Smooth muscle cell (in vitro differentiated cells): Measurements from ENCODE around the gene DNAH1. TPM values are rescaled to one million over a fixed set of nuclear protein-coding genes. Genes with fewer than 3 reads are reported as not detected.

ENCODE experiments used
- DNase-seq: peaks from one replicate; lab custom pipeline; 2025; ENCODE audit not compliant: unreplicated experiment; lab: John Stamatoyannopoulos, UW
- H2AFZ ChIP-seq: fragments of 200-600 bp; sonication (generic); 2 replicates; pipeline ENCODE4 v1.6.0; 2016; ENCODE audit warnings: antibody characterized with exemption, low read depth, mild to moderate bottlenecking
- H3F3A ChIP-seq: fragments of 200-600 bp; sonication (generic); 2 replicates; pipeline ENCODE4 v1.6.0; 2017; ENCODE audit warnings: antibody characterized with exemption, low read depth
- H3K27ac ChIP-seq: fragments of 200-600 bp; sonication (generic); 2 replicates; pipeline ENCODE4 v1.5.1; 2016; ENCODE audit warnings: low read depth, mild to moderate bottlenecking
- H3K27me3 ChIP-seq: fragments of 200-600 bp; sonication (generic); 2 replicates; pipeline ENCODE4 v1.6.1; 2016; ENCODE audit warnings: low read depth, mild to moderate bottlenecking
- H3K36me3 ChIP-seq: fragments of 200-600 bp; sonication (generic); 2 replicates; pipeline ENCODE4 v1.5.1; 2016; ENCODE audit warnings: low read depth
- H3K4me1 ChIP-seq: fragments of 200-600 bp; sonication (generic); 2 replicates; pipeline ENCODE4 v1.5.1; 2016; ENCODE audit warnings: low read depth
- H3K4me2 ChIP-seq: fragments of 200-600 bp; sonication (generic); 2 replicates; pipeline ENCODE4 v1.6.0; 2016; ENCODE audit warnings: mild to moderate bottlenecking
- H3K4me3 ChIP-seq: fragments of 200-600 bp; sonication (generic); 2 replicates; pipeline ENCODE4 v1.5.1; 2016; ENCODE audit warnings: mild to moderate bottlenecking
- H3K79me2 ChIP-seq: fragments of 200-600 bp; sonication (generic); 2 replicates; pipeline ENCODE4 v1.6.0; 2016; ENCODE audit warnings: low read depth, mild to moderate bottlenecking
- H3K9ac ChIP-seq: fragments of 200-600 bp; sonication (generic); 2 replicates; pipeline ENCODE4 v1.6.0; 2016; ENCODE audit warnings: low read depth
- H3K9me3 ChIP-seq: fragments of 200-600 bp; sonication (generic); replicated peaks from 2 replicates; pipeline ENCODE4 v1.5.1; 2016; ENCODE audit warnings: low read depth
- H4K20me1 ChIP-seq: fragments of 200-600 bp; sonication (generic); 2 replicates; pipeline ENCODE4 v1.6.0; 2016; ENCODE audit warnings: low read depth
- CTCF ChIP-seq: fragments of 200-600 bp; sonication (generic); IDR thresholded peaks from 2 replicates; pipeline ENCODE4 v1.5.1; 2017; ENCODE audit warnings: borderline replicate concordance, mild to moderate bottlenecking, antibody characterized with exemption; ENCODE audit not compliant: insufficient read depth, poor library complexity, severe bottlenecking
- WGBS: methylation state at CpG from one replicate; pipeline ENCODE4 v1.1.7; 2016; ENCODE audit warnings: low lambda C conversion rate; 5-methylcytosine and 5-hydroxymethylcytosine counted together
- polyA plus RNA-seq: library from polyadenylated mRNA; unstranded; fragments of >200 nt; fragmentation: Nextera tagmentation; extraction: Ambion mirVana; gene quantifications from 2 replicates; pipeline ENCODE4 v1.2.1, GENCODE V29; 2016
- total RNA-seq: library from RNA; depleted of rRNA; stranded (reverse); fragments of >200 nt; gene quantifications from 2 replicates; pipeline ENCODE4 v1.2.3, GENCODE V29; 2014

The DNAH1 gene
- total and polyA plus RNA-seq, 2 experiments from 2014 or later, result 0.54 to 3.7 TPM

GRCh38 chr3:52302426-52303145 is 13.5 kb upstream of the DNAH1 start:
- H3K4me2 ChIP-seq, result no peak overlapping the region
- no peaks in the 10 kb centered on the region for H3K9me3 ChIP-seq
- no peak overlapping the region for H2AFZ ChIP-seq
- peaks cover 5% of the 10 kb centered on the region for H3F3A ChIP-seq
- no peak overlapping the region for H3K27ac ChIP-seq
- WGBS, result 86% methylated on average over 11 of the region's 12 CpGs
- no peaks in the 10 kb centered on the region for H4K20me1 ChIP-seq
- H3K27me3 ChIP-seq, result no peaks in the 10 kb centered on the region
- H3K4me1 ChIP-seq, result peaks cover 26% of the 10 kb centered on the region
- TF ChIP-seq CTCF, result no peak
- no peak for DNase-seq
- no peaks in the 10 kb centered on the region for H3K36me3 ChIP-seq
- no peak overlapping the region for H3K4me3 ChIP-seq
- H3K79me2 ChIP-seq, result no peaks in the 10 kb centered on the region
- no peak overlapping the region for H3K9ac ChIP-seq

GRCh38 chr3:52303811-52304210 is 12.3 kb upstream of the DNAH1 start:
- Histone ChIP-seq H3K27ac (no peak overlapping the region), H3F3A (peaks cover 5% of the 10 kb centered on the region), H3K4me1 (peaks cover 17% of the 10 kb centered on the region), H3K4me3 (no peak overlapping the region), H3K27me3 (no peaks in the 10 kb centered on the region), H3K9ac (no peak overlapping the region), H3K79me2 (no peaks in the 10 kb centered on the region), H3K4me2 (no peak overlapping the region), H2AFZ (no peak overlapping the region), H3K9me3 (no peaks in the 10 kb centered on the region), H4K20me1 (no peaks in the 10 kb centered on the region), H3K36me3 (no peaks in the 10 kb centered on the region)
- WGBS, result 100% methylated on average over 2 of the region's 2 CpGs
- TF ChIP-seq CTCF, result no peak
- DNase-seq, result no peak

- no peak for TF ChIP-seq CTCF
- H3K79me2 ChIP-seq, result no peaks in the 10 kb centered on the region
- no peak overlapping the region for H3K4me3 ChIP-seq
- WGBS, result 92% methylated on average over 5 of the region's 5 CpGs
- H3K27me3 ChIP-seq, result no peaks in the 10 kb centered on the region
- no peak overlapping the region for H3K4me2 ChIP-seq
- no peak overlapping the region for H2AFZ ChIP-seq
- no peak for DNase-seq
- no peaks in the 10 kb centered on the region for H3F3A ChIP-seq
- no peaks in the 10 kb centered on the region for H3K9me3 ChIP-seq
- no peaks in the 10 kb centered on the region for H4K20me1 ChIP-seq
- H3K4me1 ChIP-seq, result peaks cover 4% of the 10 kb centered on the region
- no peak overlapping the region for H3K27ac ChIP-seq
- no peak overlapping the region for H3K9ac ChIP-seq
- H3K36me3 ChIP-seq, result no peaks in the 10 kb centered on the region
Observed at GRCh38 chr3:52305926-52306325, 10.2 kb upstream of the DNAH1 start.

GRCh38 chr3:52306978-52307377 is 9.1 kb upstream of the DNAH1 start:
- Histone ChIP-seq H3K27me3 (no peaks in the 10 kb centered on the region), H3K4me3 (no peak overlapping the region), H3F3A (no peaks in the 10 kb centered on the region), H4K20me1 (no peaks in the 10 kb centered on the region), H3K4me2 (no peak overlapping the region), H3K9ac (no peak overlapping the region), H3K9me3 (no peaks in the 10 kb centered on the region), H3K79me2 (no peaks in the 10 kb centered on the region), H3K36me3 (no peaks in the 10 kb centered on the region), H3K4me1 (peaks cover 10% of the 10 kb centered on the region), H3K27ac (no peak overlapping the region), H2AFZ (no peak overlapping the region)
- WGBS, result 94% methylated on average over 4 of the region's 4 CpGs
- no peak for TF ChIP-seq CTCF
- DNase-seq, result no peak
